SK-N-SH treated with all-trans-retinoic acid at 6 μM for 48 hours (cell line): ENCODE data around the gene ZFHX3.

ENCODE experiments used
- ATAC-seq: fragments of 200-7000 bp; cut with Tn5 transposase; 3 replicates; pipeline ENCODE4 v1.9.1; 2020; ENCODE audit warnings: mild to moderate bottlenecking, moderate library complexity
- ARNTL ChIP-seq: fragments of 450-650 bp; formaldehyde crosslinking; IDR thresholded peaks from 2 replicates; pipeline ENCODE4 v1.5.0; 2020; ENCODE audit warnings: low read depth, mild to moderate bottlenecking, moderate library complexity, borderline replicate concordance
- CREB5 ChIP-seq: fragments of 250-450 bp; sonication (Bioruptor Pico); IDR thresholded peaks from 2 replicates; pipeline ENCODE4 v1.5.1; 2020; ENCODE audit warnings: low read depth, mild to moderate bottlenecking, moderate library complexity
- CSDC2 ChIP-seq: fragments of 250-450 bp; sonication (Bioruptor Pico); IDR thresholded peaks from 2 replicates; pipeline ENCODE4 v1.5.0; 2020; ENCODE audit warnings: mild to moderate bottlenecking, moderate library complexity
- ESRRG ChIP-seq: fragments of 250-450 bp; sonication (Bioruptor Pico); IDR thresholded peaks from 2 replicates; pipeline ENCODE4 v1.6.1; 2021; ENCODE audit warnings: mild to moderate bottlenecking
- GLIS3 ChIP-seq: fragments of 250-450 bp; sonication (Bioruptor Pico); IDR thresholded peaks from 2 replicates; pipeline ENCODE4 v1.5.0; 2020; ENCODE audit warnings: mild to moderate bottlenecking, moderate library complexity
- ISL1 ChIP-seq: fragments of 250-450 bp; sonication (Bioruptor Pico); IDR thresholded peaks from 2 replicates; pipeline ENCODE4 v2.1.2; 2022; ENCODE audit warnings: mild to moderate bottlenecking, moderate library complexity
- OSR1 ChIP-seq: fragments of 250-450 bp; sonication (Bioruptor Pico); IDR thresholded peaks from 2 replicates; pipeline ENCODE4 v1.8.0; 2022; ENCODE audit warnings: moderate library complexity, mild to moderate bottlenecking, inconsistent platforms
- PATZ1 ChIP-seq: fragments of 250-450 bp; sonication (Bioruptor Pico); IDR thresholded peaks from 2 replicates; pipeline ENCODE4 v1.8.0; 2020; ENCODE audit warnings: mild to moderate bottlenecking, moderate library complexity, borderline replicate concordance
- RARB ChIP-seq: fragments of 250-450 bp; sonication (Bioruptor Pico); IDR thresholded peaks from 2 replicates; pipeline ENCODE4 v1.8.0; 2021; ENCODE audit warnings: mild to moderate bottlenecking, moderate library complexity
- SNAI2 ChIP-seq: fragments of 250-450 bp; sonication (Bioruptor Pico); IDR thresholded peaks from 2 replicates; pipeline ENCODE4 v1.5.0; 2020; ENCODE audit warnings: mild to moderate bottlenecking, moderate library complexity
- TCF4 ChIP-seq: fragments of 250-450 bp; sonication (Bioruptor Pico); IDR thresholded peaks from 2 replicates; pipeline ENCODE4 v1.8.0; 2021; ENCODE audit warnings: mild to moderate bottlenecking, moderate library complexity, borderline replicate concordance
- TOX ChIP-seq: fragments of 250-450 bp; sonication (Bioruptor Pico); IDR thresholded peaks from 2 replicates; pipeline ENCODE4 v1.8.0; 2021; ENCODE audit warnings: mild to moderate bottlenecking, moderate library complexity, borderline replicate concordance
- ZC3H10 ChIP-seq: fragments of 250-450 bp; sonication (Bioruptor Pico); IDR thresholded peaks from 2 replicates; pipeline ENCODE4 v1.5.1; 2021; ENCODE audit warnings: mild to moderate bottlenecking, moderate library complexity
- ZFP3 ChIP-seq: fragments of 250-450 bp; sonication (Bioruptor Pico); IDR thresholded peaks from 2 replicates; pipeline ENCODE4 v1.5.0; 2020; ENCODE audit warnings: mild to moderate bottlenecking, moderate library complexity
- ZFP30 ChIP-seq: fragments of 450-650 bp; formaldehyde crosslinking; IDR thresholded peaks from 2 replicates; pipeline ENCODE4 v1.5.0; 2022; ENCODE audit warnings: mild to moderate bottlenecking, moderate library complexity
- ZNF565 ChIP-seq: fragments of 450-650 bp; formaldehyde crosslinking; conservative IDR thresholded peaks from 2 replicates; pipeline ENCODE4 v1.5.0; 2020; ENCODE audit warnings: low read depth, mild to moderate bottlenecking, moderate library complexity
- ZNF70 ChIP-seq: fragments of 450-650 bp; formaldehyde crosslinking; IDR thresholded peaks from 2 replicates; pipeline ENCODE4 v1.5.0; 2020; ENCODE audit warnings: mild to moderate bottlenecking, moderate library complexity
- ZNF8 ChIP-seq: fragments of 450-650 bp; formaldehyde crosslinking; IDR thresholded peaks from 2 replicates; pipeline ENCODE4 v1.5.0; 2020; ENCODE audit warnings: mild to moderate bottlenecking, moderate library complexity
- TF ChIP-seq, protein P1 (sequence below): fragments of 250-450 bp; sonication (Bioruptor Pico); IDR thresholded peaks from 2 replicates; pipeline ENCODE4 v1.5.0; 2020; ENCODE audit warnings: mild to moderate bottlenecking, moderate library complexity
- TF ChIP-seq, protein P2 (sequence below): fragments of 250-450 bp; sonication (Bioruptor Pico); IDR thresholded peaks from 2 replicates; pipeline ENCODE4 v1.5.1; 2021; ENCODE audit warnings: mild to moderate bottlenecking, moderate library complexity

ZFHX3 gene

DNA sequence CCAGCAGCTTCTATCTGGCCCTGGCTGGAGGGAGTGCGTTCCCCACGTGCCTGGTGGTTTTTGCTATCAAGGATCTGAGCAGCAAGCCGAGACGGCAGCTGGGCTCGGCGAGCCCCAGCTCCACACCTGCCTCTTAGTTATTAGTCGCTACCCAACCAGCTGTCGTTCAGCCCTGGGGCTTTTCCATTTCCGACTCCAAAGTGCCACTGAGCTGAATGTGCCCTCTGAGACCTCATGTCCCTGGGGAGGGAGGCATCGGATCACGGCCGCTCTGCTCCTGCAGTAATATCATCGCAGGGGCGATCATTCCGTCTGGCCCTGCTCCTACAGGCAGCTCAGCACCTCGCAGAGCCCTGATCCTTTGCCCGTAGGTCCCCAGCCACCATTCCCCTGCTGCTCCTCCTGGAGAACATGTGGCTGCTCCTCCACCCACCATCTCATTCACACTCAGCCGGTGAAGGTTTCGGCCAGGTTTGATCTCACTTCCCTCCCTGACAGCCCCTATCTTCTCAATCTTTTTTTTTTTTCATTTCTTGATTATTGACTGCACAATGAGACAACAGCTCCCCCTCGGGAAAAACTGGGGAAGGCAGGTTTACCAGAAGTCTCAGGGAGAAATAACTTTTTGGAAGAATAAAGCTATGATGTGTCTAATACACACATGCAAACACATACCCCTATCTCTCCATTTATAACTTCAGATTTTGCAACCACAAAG lies 86.7 kb downstream of the ZFHX3 start:
- ATAC-seq, result peak; percentile 35; the same call in 1 of the 3 replicates
- TF ChIP-seq TCF4 (CRISPR knock-in tag), result 0 out of 2 replicates have a peak, but pooled peaks have one; percentile 18
- TF ChIP-seq, protein P1, sequence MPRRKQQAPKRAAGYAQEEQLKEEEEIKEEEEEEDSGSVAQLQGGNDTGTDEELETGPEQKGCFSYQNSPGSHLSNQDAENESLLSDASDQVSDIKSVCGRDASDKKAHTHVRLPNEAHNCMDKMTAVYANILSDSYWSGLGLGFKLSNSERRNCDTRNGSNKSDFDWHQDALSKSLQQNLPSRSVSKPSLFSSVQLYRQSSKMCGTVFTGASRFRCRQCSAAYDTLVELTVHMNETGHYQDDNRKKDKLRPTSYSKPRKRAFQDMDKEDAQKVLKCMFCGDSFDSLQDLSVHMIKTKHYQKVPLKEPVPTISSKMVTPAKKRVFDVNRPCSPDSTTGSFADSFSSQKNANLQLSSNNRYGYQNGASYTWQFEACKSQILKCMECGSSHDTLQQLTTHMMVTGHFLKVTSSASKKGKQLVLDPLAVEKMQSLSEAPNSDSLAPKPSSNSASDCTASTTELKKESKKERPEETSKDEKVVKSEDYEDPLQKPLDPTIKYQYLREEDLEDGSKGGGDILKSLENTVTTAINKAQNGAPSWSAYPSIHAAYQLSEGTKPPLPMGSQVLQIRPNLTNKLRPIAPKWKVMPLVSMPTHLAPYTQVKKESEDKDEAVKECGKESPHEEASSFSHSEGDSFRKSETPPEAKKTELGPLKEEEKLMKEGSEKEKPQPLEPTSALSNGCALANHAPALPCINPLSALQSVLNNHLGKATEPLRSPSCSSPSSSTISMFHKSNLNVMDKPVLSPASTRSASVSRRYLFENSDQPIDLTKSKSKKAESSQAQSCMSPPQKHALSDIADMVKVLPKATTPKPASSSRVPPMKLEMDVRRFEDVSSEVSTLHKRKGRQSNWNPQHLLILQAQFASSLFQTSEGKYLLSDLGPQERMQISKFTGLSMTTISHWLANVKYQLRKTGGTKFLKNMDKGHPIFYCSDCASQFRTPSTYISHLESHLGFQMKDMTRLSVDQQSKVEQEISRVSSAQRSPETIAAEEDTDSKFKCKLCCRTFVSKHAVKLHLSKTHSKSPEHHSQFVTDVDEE, result no peak
- TF ChIP-seq ZFP30 (CRISPR knock-in tag), result no peak
- no peak for TF ChIP-seq ZNF565
- TF ChIP-seq RARB (CRISPR knock-in tag), result no peak
- TF ChIP-seq ARNTL (CRISPR knock-in tag), result no peak
- TF ChIP-seq CREB5 (CRISPR knock-in tag), result no peak

GRCh38 chr16:72960101-72960500 lies 87.8 kb downstream of the ZFHX3 start:
- TF ChIP-seq OSR1 (CRISPR knock-in tag) (no peak), TOX (no peak), ESRRG (no peak), ZNF565 (no peak), CREB5 (CRISPR knock-in tag) (no peak)
- no peak for ATAC-seq

GRCh38 chr16:72959301-72959996 lies 88.5 kb downstream of the ZFHX3 start:
- TF ChIP-seq ZNF8 (CRISPR knock-in tag) (no peak), OSR1 (CRISPR knock-in tag) (no peak), ZFP30 (CRISPR knock-in tag) (no peak), PATZ1 (CRISPR knock-in tag) (no peak), ISL1 (CRISPR knock-in tag) (no peak), TOX (no peak), ZFP3 (CRISPR knock-in tag) (no peak), ZNF70 (CRISPR knock-in tag) (no peak), GLIS3 (no peak), SNAI2 (CRISPR knock-in tag) (no peak), ESRRG (no peak), CSDC2 (no peak), ZC3H10 (no peak), RARB (CRISPR knock-in tag) (no peak)
- TF ChIP-seq, protein P1, result no peak
- TF ChIP-seq, protein P2, sequence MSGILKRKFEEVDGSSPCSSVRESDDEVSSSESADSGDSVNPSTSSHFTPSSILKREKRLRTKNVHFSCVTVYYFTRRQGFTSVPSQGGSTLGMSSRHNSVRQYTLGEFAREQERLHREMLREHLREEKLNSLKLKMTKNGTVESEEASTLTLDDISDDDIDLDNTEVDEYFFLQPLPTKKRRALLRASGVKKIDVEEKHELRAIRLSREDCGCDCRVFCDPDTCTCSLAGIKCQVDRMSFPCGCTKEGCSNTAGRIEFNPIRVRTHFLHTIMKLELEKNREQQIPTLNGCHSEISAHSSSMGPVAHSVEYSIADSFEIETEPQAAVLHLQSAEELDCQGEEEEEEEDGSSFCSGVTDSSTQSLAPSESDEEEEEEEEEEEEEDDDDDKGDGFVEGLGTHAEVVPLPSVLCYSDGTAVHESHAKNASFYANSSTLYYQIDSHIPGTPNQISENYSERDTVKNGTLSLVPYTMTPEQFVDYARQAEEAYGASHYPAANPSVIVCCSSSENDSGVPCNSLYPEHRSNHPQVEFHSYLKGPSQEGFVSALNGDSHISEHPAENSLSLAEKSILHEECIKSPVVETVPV (CRISPR knock-in tag), result no peak
- ATAC-seq, result no peak
